GM21423 (cell line): ENCODE measurements around the gene OR10C1.

ENCODE experiments used
- ATAC-seq: cut with Tn5 transposase; IDR thresholded peaks from one replicate; pipeline ENCODE4 v1.9.1; 2021; ENCODE audit warnings: mild to moderate bottlenecking, moderate library complexity; ENCODE audit not compliant: unreplicated experiment

The OR10C1 gene

GRCh38 chr6:29474996-29475395 is 35.9 kb downstream of the OR10C1 start:
- ATAC-seq, result no peak

GRCh38 chr6:29477923-29478450 is 38.9 kb downstream of the OR10C1 start:
- ATAC-seq, result no peak

- ATAC-seq, result no peak
Observed at GRCh38 chr6:29478740-29479139, 39.6 kb downstream of the OR10C1 start.

GRCh38 chr6:29479560-29479959 is 40.5 kb downstream of the OR10C1 start:
- no peak for ATAC-seq

- no peak for ATAC-seq
Observed at GRCh38 chr6:29483186-29483585, 44.1 kb downstream of the OR10C1 start.

- ATAC-seq, result no peak
Observed at GRCh38 chr6:29483735-29484134, 44.6 kb downstream of the OR10C1 start.

GRCh38 chr6:29486577-29486976 is 47.5 kb downstream of the OR10C1 start:
- ATAC-seq, result no peak

- ATAC-seq, result no peak
Observed at GRCh38 chr6:29487131-29487530, 48.0 kb downstream of the OR10C1 start.

- ATAC-seq, result no peak
Observed at GRCh38 chr6:29487660-29488059, 48.6 kb downstream of the OR10C1 start, which contains the start of gene MAS1L. MAS1L (minus strand) TSS chr6:29487956; CDS start chr6:29487902, 54 bp downstream.

GRCh38 chr6:29488874-29489273 is 49.8 kb downstream of the OR10C1 start:
- no peak for ATAC-seq

- ATAC-seq, result no peak
Observed at GRCh38 chr6:29489286-29489685, 50.2 kb downstream of the OR10C1 start.

- ATAC-seq, result no peak
Observed at GRCh38 chr6:29490055-29490454, 50.9 kb downstream of the OR10C1 start.

- no peak for ATAC-seq
Observed at GRCh38 chr6:29490552-29490951, 51.4 kb downstream of the OR10C1 start.
